GM08714 (cell line): ENCODE data around the gene SERPINI1.
A peak's percentile ranks its signal among the peaks of the same experiment; 100 is the strongest.

Experiments
- H3K4me3 ChIP-seq: fragments of 200-500 bp; sonication (Bioruptor generic); 2 replicates; pipeline ENCODE4 v1.5.1; 2014; ENCODE audit warnings: mild to moderate bottlenecking, low read length, inconsistent platforms
- ZNF274 ChIP-seq: IDR thresholded peaks from 2 replicates; pipeline ENCODE4 v1.6.1; 2012; ENCODE audit warnings: mild to moderate bottlenecking, low read depth, low read length

The SERPINI1 gene

DNA sequence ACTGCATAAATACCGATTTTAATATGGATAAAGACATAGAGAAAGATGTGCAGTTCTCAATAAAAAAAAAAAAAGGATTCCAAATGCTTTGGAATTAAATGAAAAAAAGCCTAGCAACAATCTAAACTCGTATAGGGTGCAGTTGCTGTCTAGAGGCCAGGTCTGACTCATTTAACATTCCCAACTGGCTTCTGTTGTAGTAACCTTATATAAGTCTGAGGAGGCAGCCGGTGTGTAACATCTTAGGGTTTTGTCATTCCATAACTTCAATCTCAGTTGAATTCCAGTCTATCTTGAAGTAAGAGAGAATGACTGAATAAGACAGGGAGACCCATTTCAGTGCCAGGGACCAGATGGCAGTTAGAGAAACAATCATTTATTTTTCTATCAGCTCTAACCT, 7.3 kb upstream of the SERPINI1 start:
- TF ChIP-seq ZNF274: no peak
- no peak overlapping the region for H3K4me3 ChIP-seq

DNA sequence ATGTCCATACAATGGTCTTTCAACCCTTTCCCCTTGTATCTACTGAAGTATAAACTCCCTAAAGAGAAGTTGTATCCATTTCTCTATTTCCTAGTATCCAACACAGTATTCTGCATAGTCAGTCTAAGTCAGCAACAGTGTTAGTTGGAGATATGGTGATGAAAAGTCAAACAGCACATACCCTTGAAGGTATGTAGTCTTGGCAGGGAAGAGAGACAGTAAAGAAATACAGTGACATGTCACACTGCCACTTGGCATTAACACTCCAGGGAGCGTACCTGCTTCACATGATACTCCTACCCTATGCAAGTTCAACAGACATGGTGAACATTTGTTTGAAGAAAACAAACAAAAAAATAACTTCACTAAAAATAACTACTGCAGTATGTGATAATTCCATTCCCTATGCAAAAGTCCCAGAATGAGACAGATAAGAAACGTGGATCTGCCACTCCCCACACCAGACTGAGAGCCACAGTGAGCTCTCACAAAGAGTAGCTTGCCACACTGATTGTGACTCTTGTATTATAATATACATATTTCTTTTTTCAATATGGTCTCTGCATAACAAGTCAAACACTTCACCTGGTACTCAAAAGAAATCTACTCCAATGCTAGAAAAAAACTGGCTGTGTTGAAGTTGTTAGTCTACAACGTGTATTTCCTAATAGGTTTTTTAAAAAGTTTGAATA, 6.7 kb upstream of the SERPINI1 start:
- H3K4me3 ChIP-seq: no peak overlapping the region
- no peak for TF ChIP-seq ZNF274

DNA sequence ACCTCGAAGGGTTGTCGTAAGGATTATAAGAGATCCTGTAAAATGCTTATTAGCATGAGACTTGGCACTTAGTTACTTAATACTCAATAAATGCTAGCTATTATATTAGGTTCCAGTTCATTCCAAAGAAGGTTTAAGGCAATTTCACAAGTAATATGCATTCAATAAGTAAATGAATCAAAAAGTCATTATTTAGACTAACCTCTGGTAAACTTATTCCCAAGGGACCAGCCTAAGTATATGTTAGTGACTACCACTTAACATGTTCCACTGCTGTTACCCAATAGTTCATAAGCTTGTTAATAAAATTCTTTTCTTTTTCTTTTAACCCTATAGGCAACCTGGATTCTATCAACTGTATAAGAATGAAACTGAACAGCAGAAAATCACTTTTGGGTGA, 5.9 kb upstream of the SERPINI1 start:
- no peak for TF ChIP-seq ZNF274
- no peak overlapping the region for H3K4me3 ChIP-seq

GRCh38 chr3:167731393-167731792, 4.1 kb upstream of the SERPINI1 start:
- TF ChIP-seq ZNF274: no peak
- H3K4me3 ChIP-seq: no peak overlapping the region

GRCh38 chr3:167732313-167733065, 3.0 kb upstream of the SERPINI1 start:
- TF ChIP-seq ZNF274: no peak
- no peak overlapping the region; the same call in 1 of the 2 replicates for H3K4me3 ChIP-seq

GRCh38 chr3:167733961-167734497, 1.5 kb upstream of the SERPINI1 start:
- TF ChIP-seq ZNF274: no peak
- peak overlapping the region; percentile 92 for H3K4me3 ChIP-seq

GRCh38 chr3:167734498-167735232, 856 bp upstream of the SERPINI1 start, which contains the start of gene PDCD10:
Gene PDCD10, minus strand, starts transcription at chr3:167734892. Its CDS starts 14,735 bp downstream, at chr3:167720157.
- H3K4me3 ChIP-seq: peak within 1 kb of the TSS; percentile 92
- TF ChIP-seq ZNF274: no peak

GRCh38 chr3:167736264-167736787, 805 bp downstream of the SERPINI1 start:
- no peak for TF ChIP-seq ZNF274
- H3K4me3 ChIP-seq: peak overlapping the region; percentile 74; the same call in 1 of the 2 replicates

- no peak overlapping the region for H3K4me3 ChIP-seq
- no peak for TF ChIP-seq ZNF274
Measured at GRCh38 chr3:167736997-167737396, 1.5 kb downstream of the SERPINI1 start.

DNA sequence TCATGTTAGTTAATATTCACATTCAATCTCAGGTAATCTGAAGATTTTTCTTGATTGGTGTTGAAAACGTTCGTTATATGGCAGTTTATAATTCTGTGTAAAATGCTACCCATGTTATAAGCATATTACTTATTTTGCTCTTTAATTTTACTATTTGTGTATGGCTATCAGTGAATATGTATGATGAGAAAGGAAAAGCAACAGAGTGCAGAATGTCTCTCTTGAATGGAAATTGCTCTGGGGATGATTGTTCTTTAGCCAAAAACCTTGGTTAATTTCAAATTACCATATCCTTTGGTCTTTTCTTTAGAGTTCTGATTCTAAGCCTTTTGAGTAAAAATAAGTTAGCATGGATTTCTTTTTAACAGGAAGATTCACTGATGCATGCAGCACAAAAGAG, 2.5 kb downstream of the SERPINI1 start:
- TF ChIP-seq ZNF274: no peak
- no peak overlapping the region for H3K4me3 ChIP-seq

- no peak overlapping the region for H3K4me3 ChIP-seq
- TF ChIP-seq ZNF274: no peak
Measured at GRCh38 chr3:167739190-167739810, 3.8 kb downstream of the SERPINI1 start.

DNA sequence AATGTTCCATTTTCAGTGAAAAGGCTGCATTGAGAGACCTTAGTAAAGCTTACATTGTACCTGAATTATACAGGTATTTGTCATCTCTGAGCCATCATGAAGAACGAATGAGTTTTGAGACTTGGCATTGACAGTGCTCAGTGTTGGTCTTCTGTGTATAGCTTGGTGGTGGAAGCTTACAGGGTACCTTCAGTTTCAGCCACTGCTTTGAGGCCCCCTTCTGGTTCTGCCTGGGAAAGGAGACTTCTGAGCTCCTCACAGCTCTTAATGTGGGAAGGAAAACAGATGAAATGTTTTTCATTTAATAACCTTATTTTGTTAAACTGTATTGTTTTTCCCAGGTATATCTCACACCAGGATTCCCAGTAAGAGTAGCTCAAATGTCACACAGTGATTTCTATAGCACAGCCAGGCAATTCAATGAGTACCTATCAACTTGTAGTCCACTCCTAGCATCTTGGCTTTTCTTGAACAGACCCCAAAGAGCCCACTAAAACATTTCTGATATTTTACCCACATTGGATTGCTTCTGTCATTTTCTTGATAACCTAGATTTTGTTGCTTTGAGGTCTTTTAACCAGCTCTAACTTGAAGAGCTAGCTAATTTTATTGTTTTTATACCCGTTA, 5.6 kb downstream of the SERPINI1 start:
- no peak overlapping the region for H3K4me3 ChIP-seq
- no peak for TF ChIP-seq ZNF274

- H3K4me3 ChIP-seq: no peak overlapping the region
- no peak for TF ChIP-seq ZNF274
Measured at GRCh38 chr3:167742338-167742737, 6.8 kb downstream of the SERPINI1 start.

DNA sequence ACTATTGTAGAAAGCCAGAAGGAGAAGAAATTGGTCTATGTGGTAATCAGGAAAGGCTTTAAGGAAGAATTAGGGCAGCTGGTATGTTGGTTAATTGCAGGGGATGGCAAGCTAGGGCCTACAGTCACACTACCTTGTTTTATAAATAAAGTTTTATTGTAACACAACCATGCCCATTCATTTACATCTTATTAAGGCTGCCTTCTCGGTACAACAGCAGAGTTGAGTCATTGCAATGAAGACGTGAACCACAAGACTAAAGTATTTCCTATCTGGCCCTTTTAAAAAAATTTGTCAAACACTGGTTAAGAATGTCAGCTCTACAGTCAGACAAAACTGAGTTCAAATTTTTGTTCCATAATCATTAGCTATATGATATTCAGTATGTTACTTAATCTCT, 8.3 kb downstream of the SERPINI1 start:
- H3K4me3 ChIP-seq: no peak overlapping the region
- no peak for TF ChIP-seq ZNF274
